Tibial nerve (tissue), 3 donors: Measurements from ENCODE around the gene TEX22.

Source experiments
- CTCF ChIP-seq, 5 experiments: fragments of 200-600 bp in 3 of 5; fragments of 450-650 bp in 2 of 5; sonication (generic) in 3 of 5; IDR thresholded peaks; one replicate each; pipeline ENCODE4 v1.5.1; 2016 to 2019; ENCODE audit warnings: antibody characterized with exemption in 5 of 5, mild to moderate bottlenecking in 3 of 5, moderate library complexity in 2 of 5
- POLR2A ChIP-seq, 2 donors: fragments of 450-650 bp; IDR thresholded peaks; one replicate each; pipeline ENCODE4 v1.6.1; 2017; ENCODE audit warnings: antibody characterized with exemption in 2 of 2, mild to moderate bottlenecking in 2 of 2, moderate library complexity in 2 of 2

GRCh38 chr14:105355049-105355575 is 43.2 kb upstream of the TEX22 start:
- TF ChIP-seq CTCF (IDR thresholded peaks at IDR 0.05) (no peak), POLR2A (IDR thresholded peaks at IDR 0.05) (no peak)
